Measurements from ENCODE around the gene GPA33. TPM values are rescaled to one million over a fixed set of nuclear protein-coding genes. Genes with fewer than 3 reads are reported as not detected.

The GPA33 gene
- total RNA-seq, 1 donor from 2014 or later = 0.91 TPM

DNA sequence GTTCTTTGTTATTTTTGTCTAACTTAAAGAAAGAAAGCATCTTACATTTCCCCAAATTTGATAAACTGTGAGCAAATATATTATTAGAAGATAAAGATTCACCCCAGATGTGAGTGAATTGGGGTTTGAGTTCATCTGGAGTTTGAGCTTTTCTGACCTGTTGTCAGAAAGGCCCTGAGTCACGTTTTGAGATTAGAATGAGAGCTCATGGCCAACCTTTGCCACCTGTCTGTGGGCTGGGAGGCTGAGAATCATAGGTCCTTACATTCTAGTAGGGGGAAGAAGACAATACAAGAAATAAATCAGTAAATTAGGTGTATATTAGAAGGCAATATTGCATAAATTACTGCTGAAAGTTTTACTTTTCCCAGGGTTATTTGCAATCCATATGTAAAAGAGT is 26.0 kb upstream of the GPA33 start:
- Histone ChIP-seq H3K27me3 (ENCODE audit: low read depth) (peaks cover 26% of the 10 kb centered on the region), H3K36me3 (peaks cover 22% of the 10 kb centered on the region), H3K27ac (replicated peaks) (no peak overlapping the region), H3K4me3 (no peak overlapping the region), H3K9me3 (replicated peaks) (no peaks in the 10 kb centered on the region), H3K4me1 (peaks cover 39% of the 10 kb centered on the region)
- no peak for DNase-seq
- TF ChIP-seq, protein P1, sequence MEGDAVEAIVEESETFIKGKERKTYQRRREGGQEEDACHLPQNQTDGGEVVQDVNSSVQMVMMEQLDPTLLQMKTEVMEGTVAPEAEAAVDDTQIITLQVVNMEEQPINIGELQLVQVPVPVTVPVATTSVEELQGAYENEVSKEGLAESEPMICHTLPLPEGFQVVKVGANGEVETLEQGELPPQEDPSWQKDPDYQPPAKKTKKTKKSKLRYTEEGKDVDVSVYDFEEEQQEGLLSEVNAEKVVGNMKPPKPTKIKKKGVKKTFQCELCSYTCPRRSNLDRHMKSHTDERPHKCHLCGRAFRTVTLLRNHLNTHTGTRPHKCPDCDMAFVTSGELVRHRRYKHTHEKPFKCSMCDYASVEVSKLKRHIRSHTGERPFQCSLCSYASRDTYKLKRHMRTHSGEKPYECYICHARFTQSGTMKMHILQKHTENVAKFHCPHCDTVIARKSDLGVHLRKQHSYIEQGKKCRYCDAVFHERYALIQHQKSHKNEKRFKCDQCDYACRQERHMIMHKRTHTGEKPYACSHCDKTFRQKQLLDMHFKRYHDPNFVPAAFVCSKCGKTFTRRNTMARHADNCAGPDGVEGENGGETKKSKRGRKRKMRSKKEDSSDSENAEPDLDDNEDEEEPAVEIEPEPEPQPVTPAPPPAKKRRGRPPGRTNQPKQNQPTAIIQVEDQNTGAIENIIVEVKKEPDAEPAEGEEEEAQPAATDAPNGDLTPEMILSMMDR (IDR thresholded peaks at IDR 0.05; ENCODE audit: borderline replicate concordance) = no peak
- intact Hi-C loops (cut with micrococcal nuclease) = no loop called here

DNA sequence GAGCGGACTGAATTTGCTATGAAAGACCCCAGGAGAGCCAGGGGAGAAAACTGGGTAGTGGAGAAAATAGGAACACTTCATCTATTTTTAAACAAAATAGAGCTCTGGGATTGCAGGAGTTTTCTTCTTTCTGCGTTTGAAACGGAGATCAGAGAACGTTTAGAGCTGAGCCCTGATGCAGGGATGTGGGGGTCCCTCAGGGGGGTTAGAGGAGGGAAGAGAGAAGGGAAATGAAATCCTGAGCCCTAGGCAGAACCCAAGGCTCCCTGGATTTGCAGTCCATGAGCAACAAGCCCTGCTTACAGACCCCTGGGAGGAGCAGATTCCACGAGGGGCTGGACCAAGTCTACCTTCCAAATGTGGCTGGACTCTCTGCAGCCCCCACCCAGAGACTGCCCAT is 25.5 kb upstream of the GPA33 start:
- Histone ChIP-seq H3K4me3 (no peak overlapping the region), H3K9me3 (replicated peaks) (peaks cover 1% of the 10 kb centered on the region), H3K36me3 (peaks cover 22% of the 10 kb centered on the region), H3K27me3 (ENCODE audit: low read depth) (peaks cover 25% of the 10 kb centered on the region), H3K27ac (replicated peaks) (no peak overlapping the region), H3K4me1 (peaks cover 35% of the 10 kb centered on the region)
- TF ChIP-seq, protein P1 (IDR thresholded peaks at IDR 0.05; ENCODE audit: borderline replicate concordance) = no peak
- no peak for DNase-seq
- intact Hi-C loops (cut with micrococcal nuclease) = no loop called here

DNA sequence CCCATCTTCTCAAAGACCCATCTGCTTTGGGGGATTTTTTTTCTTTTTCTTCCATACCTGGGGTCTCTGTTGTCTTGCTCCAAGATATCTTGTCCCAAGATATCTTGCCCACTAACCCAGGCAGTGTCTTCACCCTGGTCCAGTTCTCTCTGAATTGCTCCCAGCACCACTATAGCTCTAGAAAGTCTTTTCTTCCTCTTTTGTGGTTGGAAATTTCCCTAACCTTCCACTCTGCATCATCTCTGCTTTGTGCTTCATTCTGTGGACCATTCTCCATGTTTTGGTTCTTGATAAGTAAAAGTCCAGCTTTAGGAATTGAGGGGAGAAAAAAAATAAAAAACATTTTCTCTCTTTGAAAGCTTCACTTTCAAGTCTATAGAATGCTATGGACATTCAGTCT is 24.5 kb upstream of the GPA33 start:
- Histone ChIP-seq H3K27me3 (ENCODE audit: low read depth) (peaks cover 17% of the 10 kb centered on the region), H3K27ac (replicated peaks) (no peak overlapping the region), H3K36me3 (peaks cover 14% of the 10 kb centered on the region), H3K4me1 (peaks cover 29% of the 10 kb centered on the region), H3K9me3 (replicated peaks) (peaks cover 3% of the 10 kb centered on the region), H3K4me3 (no peak overlapping the region)
- TF ChIP-seq, protein P1 (IDR thresholded peaks at IDR 0.05; ENCODE audit: borderline replicate concordance) = no peak
- intact Hi-C loops (cut with micrococcal nuclease) = no loop called here
- no peak for DNase-seq

DNA sequence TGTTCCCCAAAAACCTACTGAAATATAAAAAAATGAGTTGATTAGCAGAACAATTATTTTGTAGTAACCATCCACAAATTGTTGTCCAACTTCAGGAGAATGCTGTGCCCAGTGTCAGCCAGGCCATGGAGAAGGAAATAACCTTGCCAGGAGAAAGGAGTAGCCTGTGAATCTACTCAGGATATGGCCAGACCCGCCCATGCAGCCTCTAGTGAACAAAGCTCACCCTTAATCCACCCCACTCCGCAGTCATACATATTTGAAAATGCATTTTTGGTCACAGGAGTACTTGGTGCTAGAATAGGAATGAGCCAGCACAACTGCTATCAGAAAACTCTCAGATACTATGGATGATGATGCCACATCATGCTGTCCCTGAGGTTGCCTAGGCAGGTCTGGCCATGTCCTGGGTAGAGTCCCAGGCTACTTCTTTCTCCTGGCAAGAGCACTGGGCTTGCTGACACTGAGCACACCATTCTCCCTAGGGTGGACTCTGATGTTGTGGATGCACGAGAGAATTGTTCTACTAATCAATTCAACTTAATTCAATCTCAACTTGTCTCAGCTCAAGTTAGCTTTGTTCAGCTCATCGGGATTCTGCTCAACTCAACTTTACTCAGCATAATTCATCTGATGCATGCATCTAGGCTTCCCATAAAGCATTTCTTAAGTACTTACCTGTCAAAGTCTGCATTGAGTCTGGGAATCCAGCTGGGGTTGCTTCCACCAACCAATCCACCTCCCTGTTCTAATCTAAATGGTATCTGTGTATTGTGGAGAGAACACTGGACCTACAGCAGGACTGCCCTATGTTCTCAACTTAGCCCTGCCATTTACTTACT is 21.9 kb upstream of the GPA33 start:
- Histone ChIP-seq H3K4me3 (no peak overlapping the region), H3K36me3 (no peaks in the 10 kb centered on the region), H3K9me3 (replicated peaks) (peaks cover 3% of the 10 kb centered on the region), H3K27me3 (ENCODE audit: low read depth) (peaks cover 4% of the 10 kb centered on the region), H3K4me1 (peaks cover 37% of the 10 kb centered on the region), H3K27ac (replicated peaks) (peak overlapping the region; percentile 16)
- TF ChIP-seq, protein P1 (IDR thresholded peaks at IDR 0.05; ENCODE audit: borderline replicate concordance) = no peak
- intact Hi-C loops (cut with micrococcal nuclease) = no loop called here
- DNase-seq = no peak

DNA sequence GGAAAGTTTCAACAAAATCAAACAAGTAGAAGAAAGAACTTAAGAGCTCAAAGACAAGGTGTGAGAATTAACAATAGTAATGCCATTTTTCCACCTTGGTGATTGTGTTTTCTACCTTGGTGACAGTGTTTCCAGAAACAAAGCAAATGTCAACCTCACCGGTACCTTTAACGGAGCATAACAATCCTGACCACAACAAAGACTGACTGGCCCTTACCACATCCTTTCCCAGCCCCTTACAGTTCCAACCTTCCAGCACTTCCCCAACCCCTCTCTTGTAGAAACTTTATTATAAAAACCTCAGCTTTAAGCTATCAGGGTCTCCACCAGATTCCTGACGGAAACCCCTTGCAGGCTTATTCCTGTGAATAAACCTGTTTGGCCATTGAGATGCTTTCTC is 20.4 kb upstream of the GPA33 start:
- no peak for DNase-seq
- Histone ChIP-seq H3K36me3 (no peaks in the 10 kb centered on the region), H3K9me3 (replicated peaks) (peaks cover 3% of the 10 kb centered on the region), H3K27me3 (ENCODE audit: low read depth) (peaks cover 4% of the 10 kb centered on the region), H3K27ac (replicated peaks) (no peak overlapping the region), H3K4me1 (peaks cover 40% of the 10 kb centered on the region), H3K4me3 (no peak overlapping the region)
- intact Hi-C loops (cut with micrococcal nuclease) = no loop called here
- TF ChIP-seq, protein P1 (IDR thresholded peaks at IDR 0.05; ENCODE audit: borderline replicate concordance) = no peak

Data from left ventricle myocardium inferior (tissue), 1 donor.